Uterus (tissue), 2 donors: Measurements from ENCODE around the gene SMCO4.

ENCODE experiments used
- CTCF ChIP-seq, 4 experiments: fragments of 200-600 bp in 2 of 4; fragments of 450-650 bp in 2 of 4; sonication (generic) in 2 of 4; IDR thresholded peaks; one replicate each; pipeline ENCODE4 v1.5.1; 2016 to 2019; ENCODE audit warnings: antibody characterized with exemption in 4 of 4, mild to moderate bottlenecking in 2 of 4, moderate library complexity in 1 of 4
- POLR2A ChIP-seq, 2 donors: fragments of 450-650 bp; IDR thresholded peaks; one replicate each; pipeline ENCODE4 v1.6.1; 2016; ENCODE audit warnings: antibody characterized with exemption in 2 of 2, mild to moderate bottlenecking in 1 of 2, moderate library complexity in 1 of 2

DNA sequence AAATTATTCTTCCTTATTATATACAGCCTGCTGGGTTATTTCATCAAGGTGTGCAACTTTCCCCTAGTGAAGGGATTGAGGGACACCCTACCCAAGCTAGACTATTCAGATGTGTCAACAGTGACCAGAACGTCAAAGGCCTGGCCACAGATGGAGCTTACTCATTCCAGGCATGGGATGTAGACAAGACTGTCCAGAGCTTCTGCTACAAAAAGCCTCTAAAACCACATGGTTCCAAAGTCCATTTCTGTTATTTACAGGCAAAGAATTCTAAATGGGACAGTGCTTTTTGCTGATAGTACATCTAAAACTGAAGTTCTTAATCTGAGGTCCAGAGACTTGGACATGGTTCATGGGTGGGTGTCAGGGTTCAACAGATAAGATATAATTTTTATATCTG, 9.7 kb upstream of the SMCO4 start:
- TF ChIP-seq CTCF (IDR thresholded peaks at IDR 0.05) (no peak), POLR2A (IDR thresholded peaks at IDR 0.05) (no peak)
